HepG2 (cell line): ENCODE measurements around the gene BCL2A1.

Experiments
- ATF7 ChIP-seq, 2 experiments: fragments of 450-650 bp in 1 of 2; sonication (generic) in 1 of 2; formaldehyde crosslinking in 1 of 2; IDR thresholded peaks; 2 replicates each; pipeline versions ENCODE4 v1.4.0 to v1.6.1; 2016 to 2020; ENCODE audit warnings: antibody characterized with exemption in 1 of 2, mild to moderate bottlenecking in 1 of 2, missing genetic modification reagents in 1 of 2
- ATF7-NPFF ChIP-seq: sonication (generic); formaldehyde crosslinking; IDR thresholded peaks from 2 replicates; pipeline ENCODE4 v1.8.1; 2023; ENCODE audit warnings: mild to moderate bottlenecking, low read depth, missing genetic modification reagents, moderate library complexity
- ATM ChIP-seq: fragments of 450-650 bp; IDR thresholded peaks from 2 replicates; pipeline ENCODE4 v1.7.1; 2017; ENCODE audit warnings: mild to moderate bottlenecking, borderline replicate concordance
- CHD4 ChIP-seq: fragments of 200-600 bp; sonication (generic); IDR thresholded peaks from 2 replicates; pipeline ENCODE4 v1.7.0; 2017; ENCODE audit warnings: mild to moderate bottlenecking, low read length, borderline replicate concordance
- CSRNP2 ChIP-seq: sonication (generic); formaldehyde crosslinking; conservative IDR thresholded peaks from 2 replicates; pipeline ENCODE4 v1.8.0; 2022; ENCODE audit warnings: low read depth, missing genetic modification reagents
- CTCF ChIP-seq: sonication (generic); formaldehyde crosslinking; IDR thresholded peaks from 2 replicates; pipeline ENCODE4 v1.5.0; 2020; ENCODE audit warnings: mild to moderate bottlenecking, missing genetic modification reagents, moderate library complexity
- E2F5 ChIP-seq: sonication (generic); formaldehyde crosslinking; conservative IDR thresholded peaks from 2 replicates; pipeline ENCODE4 v1.4.0; 2020; ENCODE audit warnings: missing genetic modification reagents
- HNF4G ChIP-seq, 2 experiments: sonication (generic) in 1 of 2; formaldehyde crosslinking in 1 of 2; IDR thresholded peaks; 2 replicates each; pipeline versions ENCODE4 v1.4.0 to v1.6.1; 2011 to 2020; ENCODE audit warnings: borderline replicate concordance in 2 of 2, low read depth in 2 of 2, mild to moderate bottlenecking in 2 of 2, low read length in 1 of 2, missing genetic modification reagents in 1 of 2, moderate library complexity in 1 of 2
- MED8 ChIP-seq: sonication (generic); formaldehyde crosslinking; IDR thresholded peaks from 2 replicates; pipeline ENCODE4 v1.8.1; 2023; ENCODE audit warnings: mild to moderate bottlenecking, missing genetic modification reagents; ENCODE audit not compliant: insufficient replicate concordance
- PRDM15 ChIP-seq: sonication (generic); formaldehyde crosslinking; IDR thresholded peaks from 2 replicates; pipeline ENCODE4 v1.4.0; 2020; ENCODE audit warnings: missing genetic modification reagents
- REST ChIP-seq, 2 experiments: IDR thresholded peaks; 2 replicates each; pipeline ENCODE4 v1.6.1; 2011 to 2012; ENCODE audit warnings: low read length in 2 of 2, borderline replicate concordance in 1 of 2, low read depth in 1 of 2, mild to moderate bottlenecking in 1 of 2, moderate library complexity in 1 of 2
- ZIK1 ChIP-seq: sonication (generic); formaldehyde crosslinking; IDR thresholded peaks from 2 replicates; pipeline ENCODE4 v1.5.0; 2020; ENCODE audit warnings: mild to moderate bottlenecking, low read depth, missing genetic modification reagents, borderline replicate concordance
- ZNF121 ChIP-seq: sonication (generic); formaldehyde crosslinking; IDR thresholded peaks from 2 replicates; pipeline ENCODE4 v1.5.0; 2020; ENCODE audit warnings: mild to moderate bottlenecking, missing genetic modification reagents
- ZSCAN20 ChIP-seq: sonication (generic); formaldehyde crosslinking; IDR thresholded peaks from 2 replicates; pipeline ENCODE4 v1.4.0; 2020; ENCODE audit warnings: missing genetic modification reagents, mild to moderate bottlenecking, borderline replicate concordance

- TF ChIP-seq ATM (no peak), CTCF (CRISPR knock-in tag) (no peak), ZIK1 (CRISPR knock-in tag) (no peak), CHD4 (no peak), E2F5 (CRISPR knock-in tag) (no peak), REST (IDR thresholded peaks at IDR 0.05; ENCODE audit: borderline replicate concordance in 1 of 2, low read depth in 1 of 2, low read length in 2 of 2) (no peak), ATF7 (IDR thresholded peaks at IDR 0.05) (no peak), ATF7 (CRISPR knock-in tag; IDR thresholded peaks at IDR 0.05) (no peak), MED8 (CRISPR knock-in tag) (no peak), HNF4G (IDR thresholded peaks at IDR 0.05; ENCODE audit: borderline replicate concordance, low read depth, low read length) (no peak), HNF4G (CRISPR knock-in tag; IDR thresholded peaks at IDR 0.05; ENCODE audit: borderline replicate concordance, low read depth) (no peak), CSRNP2 (CRISPR knock-in tag) (no peak), ZNF121 (CRISPR knock-in tag) (no peak), ZSCAN20 (no peak), PRDM15 (CRISPR knock-in tag) (no peak), ATF7-NPFF (CRISPR knock-in tag) (no peak)
Measured at GRCh38 chr15:79954661-79955060, 16.3 kb downstream of the BCL2A1 start.
